HCT116 (cell line): Measurements from ENCODE around the gene IL31.

Experiments
- CTCF ChIP-seq, 3 experiments: fragments of 200-600 bp in 1 of 3; sonication (generic) in 1 of 3; IDR thresholded peaks in 2 of 3; conservative IDR thresholded peaks in 1 of 3; 2 replicates each; pipeline ENCODE4 v1.5.1; 2012 to 2017; ENCODE audit warnings: low read depth in 2 of 3, low read length in 2 of 3, antibody characterized with exemption in 1 of 3, borderline replicate concordance in 1 of 3, control low read depth in 1 of 3, mild to moderate bottlenecking in 1 of 3, mixed read lengths in 1 of 3, mixed run types in 1 of 3, moderate library complexity in 1 of 3; ENCODE audit not compliant: insufficient read depth in 1 of 3
- EGR1 ChIP-seq: IDR thresholded peaks from 2 replicates; pipeline ENCODE4 v1.6.1; 2012; ENCODE audit warnings: low read depth
- FOSL1 ChIP-seq: IDR thresholded peaks from 2 replicates; pipeline ENCODE4 v1.6.1; 2012; ENCODE audit warnings: low read depth
- JUND ChIP-seq: IDR thresholded peaks from 2 replicates; pipeline ENCODE4 v1.6.1; 2012
- MAX ChIP-seq: IDR thresholded peaks from 2 replicates; pipeline ENCODE4 v1.6.1; 2012
- POLR2A ChIP-seq: IDR thresholded peaks from 2 replicates; pipeline ENCODE4 v1.7.0; 2011; ENCODE audit warnings: borderline replicate concordance; ENCODE audit not compliant: insufficient read depth, insufficient read length; ENCODE audit errors: extremely low read depth
- REST ChIP-seq: IDR thresholded peaks from 2 replicates; pipeline ENCODE4 v1.6.1; 2012; ENCODE audit warnings: low read depth
- YY1 ChIP-seq: IDR thresholded peaks from 2 replicates; pipeline ENCODE4 v1.6.1; 2011; ENCODE audit warnings: low read length, low read depth, moderate library complexity, mild to moderate bottlenecking; ENCODE audit not compliant: insufficient replicate concordance; ENCODE audit errors: extremely low read depth
- ZNF274 ChIP-seq: fragments of 200-500 bp; sonication (Bioruptor generic); IDR thresholded peaks from 2 replicates; pipeline ENCODE4 v1.6.1; 2014; ENCODE audit warnings: mild to moderate bottlenecking, low read depth, low read length, inconsistent platforms

- TF ChIP-seq POLR2A: no peak
- no peak for TF ChIP-seq JUND
- TF ChIP-seq FOSL1: no peak
- no peak for TF ChIP-seq CTCF (IDR thresholded peaks at IDR 0.05 in 2 of 3, conservative IDR thresholded peaks at IDR 0.05 in 1 of 3; ENCODE audit: borderline replicate concordance in 1 of 3, insufficient read depth in 1 of 3, low read depth in 2 of 3, low read length in 2 of 3)
- no peak for TF ChIP-seq ZNF274
- TF ChIP-seq REST: no peak
- no peak for TF ChIP-seq EGR1
- no peak for TF ChIP-seq YY1
- no peak for TF ChIP-seq MAX
Observed at GRCh38 chr12:122139941-122140340, 34.1 kb downstream of the IL31 start.
